K562 (cell line): Measurements from ENCODE around the gene PGAP2. TPM values are rescaled to one million over a fixed set of nuclear protein-coding genes. Genes with fewer than 3 reads are reported as not detected.
A peak's percentile ranks its signal among the peaks of the same experiment; 100 is the strongest.

Source experiments
- ATAC-seq: fragments of 200-7000 bp; cut with Tn5 transposase; 3 replicates; pipeline ENCODE4 v1.9.1; 2020; ENCODE audit warnings: moderate library complexity
- BruUV-seq: library from RNA; stranded (reverse); fragments of 400-500 nt; replicated peaks from 2 replicates; lab custom pipeline; 2021; lab: Mats Ljungman, UMichigan
- CTCF ChIA-PET: fragments of 300-600 bp; formaldehyde crosslinking; extraction: SDS; loops from one replicate; lab custom pipeline; 2021; ENCODE audit warnings: low intra/inter-chr PET ratio; lab: Yijun Ruan, JAX
- POLR2A ChIA-PET: fragments of 300-600, 350-650 bp; sonication (Branson Sonifier 250); formaldehyde crosslinking; extraction: SDS; loops from one replicate; lab custom pipeline; 2021; ENCODE audit warnings: antibody characterized with exemption, inconsistent platforms; lab: Yijun Ruan, JAX
- DNase-seq, 4 experiments: peaks; one replicate each; pipeline versions ENCODE4 v3.0.0 to v3.0.0-alpha.2; 2011 to 2018; ENCODE audit warnings: low spot score in 3 of 4, mixed read lengths in 3 of 4; ENCODE audit errors: extremely low read depth in 1 of 4
- FAIRE-seq: peaks from 2 replicates; lab custom pipeline; 2011; peaks lifted over from hg19 to GRCh38; lab: Jason Lieb, UNC
- H2AFZ ChIP-seq: 2 replicates; pipeline ENCODE4 v1.6.0; 2011; ENCODE audit warnings: low read depth, low read length, control low read depth, inconsistent platforms
- H3K27ac ChIP-seq: fragments of 200-600 bp; 3 replicates; pipeline ENCODE4 v1.8.0; 2011; ENCODE audit warnings: low read depth, mild to moderate bottlenecking, control low read depth, inconsistent platforms, low read length, moderate library complexity, mixed read lengths; ENCODE audit errors: extremely low read depth
- H3K27me3 ChIP-seq, 2 experiments: fragments of 300-600 bp in 1 of 2; 2 replicates in 1 of 2; 3 replicates in 1 of 2; pipeline versions ENCODE4 v1.6.0 to v1.8.0; 2011; ENCODE audit warnings: inconsistent platforms in 2 of 2, low read length in 2 of 2, mild to moderate bottlenecking in 1 of 2, mixed read lengths in 1 of 2, moderate library complexity in 1 of 2; ENCODE audit not compliant: control insufficient read depth in 2 of 2, insufficient read depth in 2 of 2
- H3K36me3 ChIP-seq: fragments of 300-600 bp; 3 replicates; pipeline ENCODE4 v1.8.0; 2011; ENCODE audit warnings: mild to moderate bottlenecking, low read length, inconsistent platforms; ENCODE audit not compliant: control insufficient read depth, insufficient read depth
- H3K4me1 ChIP-seq, 2 experiments: fragments of 200-600 bp in 1 of 2; replicated peaks in 1 of 2; 2 replicates in 1 of 2; 3 replicates in 1 of 2; pipeline versions ENCODE4 v1.5.1 to v1.8.0; 2011; ENCODE audit warnings: inconsistent platforms in 2 of 2, low read length in 2 of 2, mild to moderate bottlenecking in 1 of 2, mixed read lengths in 1 of 2, moderate library complexity in 1 of 2; ENCODE audit not compliant: control insufficient read depth in 2 of 2, insufficient read depth in 2 of 2
- H3K4me2 ChIP-seq: 2 replicates; pipeline ENCODE4 v1.6.1; 2011; ENCODE audit warnings: low read length, control low read depth, inconsistent platforms, mixed read lengths; ENCODE audit not compliant: insufficient read depth
- H3K4me3 ChIP-seq: fragments of 200-600 bp; sonication (generic), shearing (Covaris generic); 2 replicates; pipeline ENCODE4 v1.5.1; 2016; ENCODE audit warnings: control low read depth, inconsistent platforms
- H3K79me2 ChIP-seq: fragments of 200-600 bp; 3 replicates; pipeline ENCODE4 v1.8.0; 2011; ENCODE audit warnings: low read length, inconsistent platforms; ENCODE audit not compliant: control insufficient read depth, insufficient read depth
- H3K9ac ChIP-seq, 2 experiments: 2 replicates each; pipeline versions ENCODE4 v1.6.0 to v1.6.1; 2011; ENCODE audit warnings: low read depth in 2 of 2, low read length in 2 of 2, control low read depth in 1 of 2, inconsistent platforms in 1 of 2, mild to moderate bottlenecking in 1 of 2, mixed read lengths in 1 of 2; ENCODE audit not compliant: insufficient read depth in 1 of 2
- H3K9me1 ChIP-seq: one replicate; pipeline ENCODE4 v1.6.0; 2011; ENCODE audit warnings: inconsistent platforms, mild to moderate bottlenecking, low read length, moderate library complexity; ENCODE audit not compliant: control insufficient read depth, insufficient read depth
- H3K9me3 ChIP-seq: replicated peaks from 2 replicates; pipeline ENCODE4 v1.5.1; 2011; ENCODE audit warnings: low read depth, low read length, inconsistent platforms; ENCODE audit not compliant: control insufficient read depth, insufficient read depth
- H4K20me1 ChIP-seq: replicated peaks from 2 replicates; pipeline ENCODE4 v1.6.1; 2011; ENCODE audit warnings: low read length, inconsistent platforms, mixed read lengths; ENCODE audit not compliant: control insufficient read depth, insufficient read depth
- HLTF ChIP-seq: fragments of 450-650 bp; IDR thresholded peaks from 2 replicates; pipeline ENCODE4 v1.6.1; 2016
- JUNB ChIP-seq: fragments of 450-650 bp; formaldehyde crosslinking; conservative IDR thresholded peaks from 2 replicates; pipeline ENCODE4 v1.4.0; 2020; ENCODE audit warnings: mild to moderate bottlenecking
- NFE2 ChIP-seq: IDR thresholded peaks from 2 replicates; pipeline ENCODE4 v1.6.1; 2014; ENCODE audit warnings: antibody characterized with exemption, low read depth
- RCOR1 ChIP-seq, 2 experiments: IDR thresholded peaks; 2 replicates each; pipeline ENCODE4 v1.6.1; 2012; ENCODE audit warnings: low read depth in 2 of 2, low read length in 2 of 2, borderline replicate concordance in 1 of 2, improper control_type of control experiment in 1 of 2
- SRSF3 ChIP-seq: fragments of 200-400 bp; formaldehyde crosslinking; IDR thresholded peaks from 2 replicates; pipeline ENCODE4 v1.6.1; 2016; ENCODE audit warnings: mild to moderate bottlenecking, low read length, moderate library complexity; ENCODE audit not compliant: insufficient read depth
- YY1 ChIP-seq, 3 experiments: IDR thresholded peaks; 2 replicates each; pipeline ENCODE4 v1.6.1; 2011; ENCODE audit warnings: low read length in 2 of 3, mild to moderate bottlenecking in 2 of 3, moderate library complexity in 2 of 3, borderline replicate concordance in 1 of 3, control low read depth in 1 of 3, low read depth in 1 of 3; ENCODE audit not compliant: insufficient read depth in 3 of 3, insufficient replicate concordance in 2 of 3, control insufficient read depth in 1 of 3, insufficient read length in 1 of 3; ENCODE audit errors: extremely low read depth in 1 of 3
- WGBS: fragments of 100-300 bp; shearing (Covaris generic); methylation state at CpG from one replicate; pipeline ENCODE4 v1.1.6; 2016; ENCODE audit warnings: low coverage, mixed read lengths; ENCODE audit not compliant: insufficient coverage; ENCODE audit errors: missing lambda C conversion rate; 5-methylcytosine and 5-hydroxymethylcytosine counted together
- in situ Hi-C: fragments of 300-500 bp; cut with MboI; formaldehyde crosslinking; loops from 4 replicates; pipeline ENCODE4 v1.15.0; 2018; ENCODE audit warnings: inconsistent platforms, mixed read lengths
- intact Hi-C: fragments of 100-400 bp; cut with micrococcal nuclease; formaldehyde crosslinking; loops from 2 replicates; pipeline ENCODE4 v1.14.2; 2022
- polyA plus RNA-seq, 8 experiments: library from polyadenylated mRNA; depleted of rRNA in 4 of 8; stranded (reverse) in 5 of 8; unstranded in 3 of 8; fragments of >200 nt; fragmentation: Nextera tagmentation in 2 of 8; fragmentation: Illumina TruSeq in 1 of 8; extraction: Ambion mirVana in 2 of 8; extraction: Trizol in 1 of 8; gene quantifications; 2 replicates each; pipeline versions ENCODE4 v1.2.1 to v1.2.3, GENCODE V29; 2011 to 2014; ENCODE audit warnings: inconsistent platforms in 1 of 8, missing spikeins in 1 of 8
- total RNA-seq, 7 experiments: library from RNA; depleted of rRNA in 6 of 7; stranded (reverse); fragments of >200 nt in 6 of 7; fragmentation: Illumina TruSeq in 2 of 7; extraction: Trizol in 2 of 7; gene quantifications; 2 replicates each; pipeline versions ENCODE4 v1.2.1 to v1.2.3, GENCODE V29; 2011 to 2021; ENCODE audit warnings: low replicate concordance in 1 of 7
- TF ChIP-seq, protein P1 (sequence below): fragments of 250-450 bp; sonication (Bioruptor Pico); IDR thresholded peaks from 2 replicates; pipeline ENCODE4 v1.4.0; 2020
- TF ChIP-seq, protein P2 (sequence below), 3 experiments: fragments of 200-800 bp in 1 of 3; sonication (Bioruptor generic) in 1 of 3; sonication (generic) in 1 of 3; formaldehyde crosslinking in 1 of 3; IDR thresholded peaks; 2 replicates each; pipeline versions ENCODE4 v1.6.1 to v1.8.0; 2016 to 2022; ENCODE audit warnings: mild to moderate bottlenecking in 2 of 3, missing compliant biosample characterization in 2 of 3, missing genetic modification characterization in 2 of 3, missing genetic modification reagents in 1 of 3
- TF ChIP-seq, protein P3 (sequence below), 3 experiments: fragments of 200-800 bp in 1 of 3; fragments of 250-450 bp in 1 of 3; fragments of 450-650 bp in 1 of 3; sonication (Bioruptor Pico) in 1 of 3; sonication (Bioruptor generic) in 1 of 3; formaldehyde crosslinking in 1 of 3; IDR thresholded peaks; 2 replicates each; pipeline versions ENCODE4 v1.6.1 to v1.8.0; 2016 to 2022; ENCODE audit warnings: mild to moderate bottlenecking in 2 of 3, missing genetic modification characterization in 2 of 3, missing compliant biosample characterization in 1 of 3, moderate library complexity in 1 of 3

Gene PGAP2
- total and polyA plus RNA-seq, 9 of the 15 experiments (the other 6 are each of a cell fraction or from before 2014, with no cell fraction given): 17.9 to 47.2 (median 33.7) TPM

DNA sequence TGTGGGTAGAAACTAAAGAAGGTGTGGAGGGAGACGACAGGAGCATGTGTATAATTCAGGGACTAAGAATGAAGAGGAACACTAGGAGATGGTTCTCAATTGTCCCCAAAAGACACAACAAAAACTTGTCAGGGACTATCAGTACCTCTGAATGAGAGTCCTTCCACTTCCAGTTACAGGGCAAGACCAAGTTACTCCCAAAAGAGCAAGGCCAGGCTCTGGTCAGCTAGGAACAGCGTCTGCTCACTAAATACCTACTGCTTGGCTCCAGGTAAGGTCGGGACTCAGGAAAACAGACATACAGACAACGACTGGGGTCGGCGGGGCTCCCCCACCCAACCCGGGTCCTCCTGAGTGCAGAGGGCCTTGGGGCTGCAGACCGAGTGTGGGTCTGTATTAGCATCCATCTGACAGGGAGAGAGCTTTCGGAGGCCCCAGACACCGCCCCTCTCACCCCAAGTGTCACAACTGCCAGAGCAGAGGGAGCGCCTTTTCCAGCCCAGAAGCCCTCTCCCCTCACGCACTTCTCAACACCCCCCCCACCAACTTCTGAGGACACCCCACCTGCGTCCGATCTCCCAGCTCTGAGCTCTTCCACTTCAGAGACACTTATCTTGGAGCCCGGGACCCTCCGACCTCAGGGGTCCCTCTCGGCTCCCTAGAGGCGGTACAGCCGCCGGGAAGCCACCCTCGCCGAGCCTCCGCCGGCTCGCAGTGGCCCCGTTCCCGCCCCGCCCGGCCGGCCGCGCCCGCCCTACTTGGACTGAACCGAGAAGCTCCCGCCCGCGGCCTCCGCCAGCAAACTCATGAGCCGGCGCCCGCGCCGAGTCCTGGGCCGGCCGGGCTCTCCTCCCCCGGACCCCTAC, 31.9 kb downstream of the PGAP2 start (continued):
- TF ChIP-seq, protein P1, sequence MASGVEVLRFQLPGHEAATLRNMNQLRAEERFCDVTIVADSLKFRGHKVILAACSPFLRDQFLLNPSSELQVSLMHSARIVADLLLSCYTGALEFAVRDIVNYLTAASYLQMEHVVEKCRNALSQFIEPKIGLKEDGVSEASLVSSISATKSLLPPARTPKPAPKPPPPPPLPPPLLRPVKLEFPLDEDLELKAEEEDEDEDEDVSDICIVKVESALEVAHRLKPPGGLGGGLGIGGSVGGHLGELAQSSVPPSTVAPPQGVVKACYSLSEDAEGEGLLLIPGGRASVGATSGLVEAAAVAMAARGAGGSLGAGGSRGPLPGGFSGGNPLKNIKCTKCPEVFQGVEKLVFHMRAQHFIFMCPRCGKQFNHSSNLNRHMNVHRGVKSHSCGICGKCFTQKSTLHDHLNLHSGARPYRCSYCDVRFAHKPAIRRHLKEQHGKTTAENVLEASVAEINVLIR (CRISPR knock-in tag): no peak
- TF ChIP-seq HLTF (0 out of 2 replicates have a peak, but pooled peaks have one; percentile 18), SRSF3 (0 out of 2 replicates have a peak, but pooled peaks have one; percentile 71)

DNA sequence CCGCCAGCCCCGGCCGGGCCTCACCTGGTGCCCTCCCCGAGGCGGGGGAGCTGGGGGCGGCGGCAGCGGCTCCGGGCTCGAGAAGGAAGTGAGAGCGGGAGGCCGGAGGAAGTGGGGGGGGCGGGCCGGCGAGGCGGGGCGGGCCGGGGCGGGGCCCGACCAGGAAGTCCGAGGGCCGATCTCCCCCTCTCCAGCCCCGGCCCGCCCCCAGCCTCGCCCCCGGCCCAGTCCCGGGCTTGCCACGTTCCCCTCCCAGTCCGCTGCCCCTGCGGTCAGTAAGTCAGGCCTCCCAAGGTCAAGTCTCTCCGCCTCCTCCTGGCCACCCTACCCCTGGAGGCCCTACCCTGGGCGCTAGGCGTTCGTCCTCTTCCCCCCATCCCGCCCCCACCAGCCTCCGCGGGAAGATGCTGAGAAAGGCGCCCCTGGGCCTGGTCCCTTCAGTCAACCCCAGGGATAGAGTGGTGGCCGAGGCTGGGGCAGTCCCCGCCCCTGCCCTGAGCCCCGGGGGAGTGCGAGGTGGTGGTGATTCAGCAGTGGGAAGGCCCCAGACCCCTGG, 32.6 kb downstream of the PGAP2 start, which contains the start of gene RHOG:
TSS of gene RHOG (minus strand) at position 90 of the 556 bp plus-strand sequence. CDS start 12,821 bp downstream, outside the sequence.
- BruUV-seq: no TSS peak
- peak within 1 kb of the TSS; percentile 89 for H3K4me3 ChIP-seq
- CTCF ChIA-PET: interaction anchor here (0.6 to 1.3 kb wide), 2 partner anchors 16 kb away, joined by 3 to 5 read pairs; no protein-coding TSS in a partner anchor
- TF ChIP-seq YY1 (IDR thresholded peaks at IDR 0.05; ENCODE audit: borderline replicate concordance in 1 of 3, control insufficient read depth in 1 of 3, extremely low read depth in 1 of 3, insufficient read depth in 3 of 3, insufficient read length in 1 of 3, insufficient replicate concordance in 2 of 3, low read depth in 1 of 3, low read length in 2 of 3) (peak in 1 of 3 experiments; percentile 8), JUNB (CRISPR knock-in tag) (no peak), RCOR1 (IDR thresholded peaks at IDR 0.05; ENCODE audit: borderline replicate concordance in 1 of 2, low read depth in 2 of 2, low read length in 2 of 2) (0 out of 4 replicates have a peak, but pooled peaks of 1 of the 2 experiments have one; percentile 31), NFE2 (peak; percentile 72; the same call in 1 of the 2 replicates)
- TF ChIP-seq, protein P2, sequence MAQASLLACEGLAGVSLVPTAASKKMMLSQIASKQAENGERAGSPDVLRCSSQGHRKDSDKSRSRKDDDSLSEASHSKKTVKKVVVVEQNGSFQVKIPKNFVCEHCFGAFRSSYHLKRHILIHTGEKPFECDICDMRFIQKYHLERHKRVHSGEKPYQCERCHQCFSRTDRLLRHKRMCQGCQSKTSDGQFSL (CRISPR knock-in tag; IDR thresholded peaks at IDR 0.05): peak; percentile 62; the same call in 1 of the 2 replicates
- TF ChIP-seq, protein P2 (tag; IDR thresholded peaks at IDR 0.05): peak in 1 of 2 experiments; percentile 90; a peak in 2 of 4 replicates
- TF ChIP-seq, protein P3, sequence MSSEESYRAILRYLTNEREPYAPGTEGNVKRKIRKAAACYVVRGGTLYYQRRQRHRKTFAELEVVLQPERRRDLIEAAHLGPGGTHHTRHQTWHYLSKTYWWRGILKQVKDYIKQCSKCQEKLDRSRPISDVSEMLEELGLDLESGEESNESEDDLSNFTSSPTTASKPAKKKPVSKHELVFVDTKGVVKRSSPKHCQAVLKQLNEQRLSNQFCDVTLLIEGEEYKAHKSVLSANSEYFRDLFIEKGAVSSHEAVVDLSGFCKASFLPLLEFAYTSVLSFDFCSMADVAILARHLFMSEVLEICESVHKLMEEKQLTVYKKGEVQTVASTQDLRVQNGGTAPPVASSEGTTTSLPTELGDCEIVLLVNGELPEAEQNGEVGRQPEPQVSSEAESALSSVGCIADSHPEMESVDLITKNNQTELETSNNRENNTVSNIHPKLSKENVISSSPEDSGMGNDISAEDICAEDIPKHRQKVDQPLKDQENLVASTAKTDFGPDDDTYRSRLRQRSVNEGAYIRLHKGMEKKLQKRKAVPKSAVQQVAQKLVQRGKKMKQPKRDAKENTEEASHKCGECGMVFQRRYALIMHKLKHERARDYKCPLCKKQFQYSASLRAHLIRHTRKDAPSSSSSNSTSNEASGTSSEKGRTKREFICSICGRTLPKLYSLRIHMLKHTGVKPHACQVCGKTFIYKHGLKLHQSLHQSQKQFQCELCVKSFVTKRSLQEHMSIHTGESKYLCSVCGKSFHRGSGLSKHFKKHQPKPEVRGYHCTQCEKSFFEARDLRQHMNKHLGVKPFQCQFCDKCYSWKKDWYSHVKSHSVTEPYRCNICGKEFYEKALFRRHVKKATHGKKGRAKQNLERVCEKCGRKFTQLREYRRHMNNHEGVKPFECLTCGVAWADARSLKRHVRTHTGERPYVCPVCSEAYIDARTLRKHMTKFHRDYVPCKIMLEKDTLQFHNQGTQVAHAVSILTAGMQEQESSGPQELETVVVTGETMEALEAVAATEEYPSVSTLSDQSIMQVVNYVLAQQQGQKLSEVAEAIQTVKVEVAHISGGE (CRISPR knock-in tag; IDR thresholded peaks at IDR 0.05): peak in 1 of 3 experiments; percentile 70; a peak in 2 of 6 replicates

More for the DNA sequence above, 32.6 kb downstream of the PGAP2 start, which contains the start of gene RHOG:
- Histone ChIP-seq H3K79me2 (peaks cover 52% of the 10 kb centered on the region), H2AFZ (peak within 1 kb of the TSS; percentile 96), H3K27ac (peak within 1 kb of the TSS; percentile 86), H3K27me3 (no peaks in the 10 kb centered on the region), H3K4me2 (peak within 1 kb of the TSS; percentile 93), H3K9ac (peak within 1 kb of the TSS; percentile 84 to 94), H3K9me1 (no peaks in the 10 kb centered on the region), H3K36me3 (peaks cover 26% of the 10 kb centered on the region), H3K4me1 (peaks cover 28 to 50% of the 10 kb centered on the region in 2 experiments), H3K9me3 (no peaks in the 10 kb centered on the region), H4K20me1 (peaks cover 4% of the 10 kb centered on the region; the same call in 1 of the 2 replicates)
- 3% methylated on average over 4 of the region's 42 CpGs for WGBS
- DNase-seq (peak; percentile 92 to 93 (median 92)), ATAC-seq (peak; percentile 77), FAIRE-seq (no peak)
- in situ Hi-C loops (no loop called here), intact Hi-C loops (loop anchor here (1.0 kb wide), 1 partner anchor 17 kb away; no protein-coding TSS in a partner anchor)
- POLR2A ChIA-PET: interaction anchor here (0.5 to 2.7 kb wide), 13 partner anchors 10 to 232 kb away, joined by 3 to 9 read pairs (median 3); partner anchors contain the start of genes NUP98 and STIM1
